Measurements from ENCODE around the gene ABCF1.

ABCF1 gene

GRCh38 chr6:30610065-30610464 is 38.8 kb downstream of the ABCF1 start:
- no peaks in the 10 kb centered on the region for H3K9me3 Mint-ChIP-seq
- H3K27ac Mint-ChIP-seq = peak overlapping the region; percentile 84
- H3K36me3 Mint-ChIP-seq = peaks cover 97% of the 10 kb centered on the region
- ATAC-seq (no peak), DNase-seq (ENCODE audit: low spot score in 2 of 2) (no peak)
- no peak overlapping the region for H3K4me3 Mint-ChIP-seq
- H3K4me1 Mint-ChIP-seq = peaks cover 76% of the 10 kb centered on the region

- Mint-ChIP-seq H3K4me3 (no peak overlapping the region), H3K4me1 (peaks cover 81% of the 10 kb centered on the region), H3K27ac (peak overlapping the region; percentile 84), H3K9me3 (no peaks in the 10 kb centered on the region), H3K36me3 (peaks cover 97% of the 10 kb centered on the region)
- DNase-seq (ENCODE audit: low spot score in 2 of 2) (no peak), ATAC-seq (no peak)
These were observed 40.1 kb downstream of the ABCF1 start for GRCh38 chr6:30611150-30611855.

- DNase-seq (ENCODE audit: low spot score in 2 of 2) (no peak), ATAC-seq (no peak)
- H3K36me3 Mint-ChIP-seq = peaks cover 97% of the 10 kb centered on the region
These were observed 40.6 kb downstream of the ABCF1 start for GRCh38 chr6:30611856-30612194.

GRCh38 chr6:30612213-30612612 is 41.0 kb downstream of the ABCF1 start:
- no peak for ATAC-seq
- peaks cover 83% of the 10 kb centered on the region for H3K4me1 Mint-ChIP-seq
- DNase-seq (ENCODE audit: low spot score in 2 of 2) = no peak
- no peak overlapping the region for H3K4me3 Mint-ChIP-seq
- peaks cover 97% of the 10 kb centered on the region for H3K36me3 Mint-ChIP-seq
- H3K9me3 Mint-ChIP-seq = no peaks in the 10 kb centered on the region
- peak overlapping the region; percentile 84 for H3K27ac Mint-ChIP-seq

More at GRCh38 chr6:30611856-30612194, 40.6 kb downstream of the ABCF1 start:
- peaks cover 80% of the 10 kb centered on the region for H3K4me1 Mint-ChIP-seq
- no peak overlapping the region for H3K4me3 Mint-ChIP-seq
- no peaks in the 10 kb centered on the region for H3K9me3 Mint-ChIP-seq
- peak overlapping the region; percentile 84 for H3K27ac Mint-ChIP-seq

GRCh38 chr6:30612687-30613248 is 41.5 kb downstream of the ABCF1 start:
- ATAC-seq (no peak), DNase-seq (ENCODE audit: low spot score in 2 of 2) (no peak)
- Mint-ChIP-seq H3K36me3 (peaks cover 97% of the 10 kb centered on the region), H3K4me1 (peaks cover 83% of the 10 kb centered on the region), H3K9me3 (no peaks in the 10 kb centered on the region), H3K27ac (peak overlapping the region; percentile 100), H3K4me3 (peak overlapping the region; percentile 87)

GRCh38 chr6:30613251-30614043 is 42.2 kb downstream of the ABCF1 start:
- no peak for DNase-seq (ENCODE audit: low spot score in 2 of 2)
- Mint-ChIP-seq H3K9me3 (no peaks in the 10 kb centered on the region), H3K4me1 (peaks cover 82% of the 10 kb centered on the region), H3K27ac (peak overlapping the region; percentile 100), H3K36me3 (peaks cover 97% of the 10 kb centered on the region), H3K4me3 (peak overlapping the region; percentile 87)
- no peak for ATAC-seq

GRCh38 chr6:30614044-30614842 is 43.0 kb downstream of the ABCF1 start:
- ATAC-seq (no peak), DNase-seq (ENCODE audit: low spot score in 2 of 2) (no peak)
- peaks cover 97% of the 10 kb centered on the region for H3K36me3 Mint-ChIP-seq
- H3K27ac Mint-ChIP-seq = peak overlapping the region; percentile 100
- no peaks in the 10 kb centered on the region for H3K9me3 Mint-ChIP-seq
- H3K4me1 Mint-ChIP-seq = peaks cover 82% of the 10 kb centered on the region
- H3K4me3 Mint-ChIP-seq = peak overlapping the region; percentile 87

- ATAC-seq (peak; percentile 72), DNase-seq (ENCODE audit: low spot score in 2 of 2) (peak; percentile 53 to 85)
- Mint-ChIP-seq H3K4me1 (peaks cover 80% of the 10 kb centered on the region), H3K36me3 (peaks cover 97% of the 10 kb centered on the region), H3K27ac (peak overlapping the region; percentile 100), H3K9me3 (no peaks in the 10 kb centered on the region), H3K4me3 (peak overlapping the region; percentile 87)
These were observed 43.6 kb downstream of the ABCF1 start for GRCh38 chr6:30614843-30615218.

- Mint-ChIP-seq H3K9me3 (no peaks in the 10 kb centered on the region), H3K36me3 (peaks cover 97% of the 10 kb centered on the region), H3K4me1 (peaks cover 77% of the 10 kb centered on the region), H3K4me3 (peak overlapping the region; percentile 87), H3K27ac (peak overlapping the region; percentile 100)
- ATAC-seq (no peak), DNase-seq (ENCODE audit: low spot score in 2 of 2) (peak; percentile 13 to 74)
These were observed 44.1 kb downstream of the ABCF1 start for GRCh38 chr6:30615219-30615957.

GRCh38 chr6:30615958-30616810 is 44.9 kb downstream of the ABCF1 start:
- Mint-ChIP-seq H3K9me3 (no peaks in the 10 kb centered on the region), H3K36me3 (peaks cover 97% of the 10 kb centered on the region), H3K27ac (peak overlapping the region; percentile 100), H3K4me3 (peak overlapping the region; percentile 87), H3K4me1 (peaks cover 71% of the 10 kb centered on the region)
- peak; percentile 18 to 71 for DNase-seq (ENCODE audit: low spot score in 2 of 2)
- ATAC-seq = no peak

GRCh38 chr6:30616811-30617564 is 45.7 kb downstream of the ABCF1 start, which contains the start of gene PPP1R10:
TSS of gene PPP1R10 (minus strand) at chr6:30617243. CDS start at chr6:30609944, 7,299 bp downstream.
- peak; percentile 85 for ATAC-seq
- Mint-ChIP-seq H3K27ac (peak within 1 kb of the TSS; percentile 100), H3K36me3 (peaks cover 97% of the 10 kb centered on the region), H3K4me3 (peak within 1 kb of the TSS; percentile 87), H3K9me3 (no peaks in the 10 kb centered on the region), H3K4me1 (peaks cover 63% of the 10 kb centered on the region)
- DNase-seq (ENCODE audit: low spot score in 2 of 2) = peak; percentile 92 to 98

- Mint-ChIP-seq H3K27ac (peak within 1 kb of the TSS; percentile 100), H3K9me3 (no peaks in the 10 kb centered on the region), H3K4me1 (peaks cover 59% of the 10 kb centered on the region), H3K36me3 (peaks cover 100% of the 10 kb centered on the region), H3K4me3 (peak within 1 kb of the TSS; percentile 87)
- DNase-seq (ENCODE audit: low spot score in 2 of 2) (peak; percentile 86 to 98), ATAC-seq (peak; percentile 87)
These were observed 46.5 kb downstream of the ABCF1 start, which contains the start of gene MRPS18B for GRCh38 chr6:30617565-30618269. TSS of gene MRPS18B (plus strand) at chr6:30617840. CDS start at chr6:30617866, 26 bp downstream.

All from stimulated activated effector memory CD8-positive, alpha-beta T cell treated with anti-CD3 and anti-CD28 coated beads, Interleukin-12 subunit alpha, Interleukin-12 subunit beta, amount 100 ng/mL, for 72 hours (primary cell).